H1 (cell line): ENCODE measurements around the gene UNC79. TPM values are rescaled to one million over a fixed set of nuclear protein-coding genes. Genes with fewer than 3 reads are reported as not detected.

ENCODE experiments used
- CHD1 ChIP-seq: IDR thresholded peaks from 2 replicates; pipeline ENCODE4 v1.6.1; 2012; ENCODE audit warnings: low read depth, low read length, improper control_type of control experiment
- CHD2 ChIP-seq: IDR thresholded peaks from 2 replicates; pipeline ENCODE4 v1.6.1; 2012; ENCODE audit warnings: low read length, improper control_type of control experiment
- CHD7 ChIP-seq: fragments of 300-600 bp; sonication (generic); IDR thresholded peaks from 2 replicates; pipeline ENCODE4 v1.7.1; 2012; ENCODE audit warnings: low read length, moderate library complexity, mild to moderate bottlenecking, inconsistent platforms; ENCODE audit not compliant: insufficient replicate concordance
- GTF2F1 ChIP-seq: IDR thresholded peaks from 2 replicates; pipeline ENCODE4 v1.6.1; 2012; ENCODE audit warnings: low read depth, low read length, improper control_type of control experiment, borderline replicate concordance
- HDAC6 ChIP-seq: IDR thresholded peaks from one replicate; pipeline ENCODE4 v1.7.1; 2012; ENCODE audit warnings: low read depth, mild to moderate bottlenecking, inconsistent platforms, low read length, moderate library complexity
- JUN ChIP-seq: IDR thresholded peaks from 2 replicates; pipeline ENCODE4 v1.6.1; 2011; ENCODE audit warnings: low read depth, mild to moderate bottlenecking, improper control_type of control experiment, low read length
- POLR2A ChIP-seq, 2 experiments: IDR thresholded peaks; 1 replicate in 1 of 2; 2 replicates in 1 of 2; pipeline ENCODE4 v1.6.1; 2011; ENCODE audit warnings: low read depth in 2 of 2, low read length in 2 of 2, mild to moderate bottlenecking in 2 of 2; ENCODE audit errors: control extremely low read depth in 1 of 2
- RFX5 ChIP-seq: IDR thresholded peaks from 2 replicates; pipeline ENCODE4 v1.6.1; 2011; ENCODE audit warnings: low read depth, low read length, improper control_type of control experiment, borderline replicate concordance
- SAP30 ChIP-seq: fragments of 300-600 bp; sonication (generic); IDR thresholded peaks from 2 replicates; pipeline ENCODE4 v1.7.1; 2012; ENCODE audit warnings: low read length, moderate library complexity, mild to moderate bottlenecking, inconsistent platforms; ENCODE audit not compliant: insufficient read depth, insufficient replicate concordance
- SIX5 ChIP-seq: IDR thresholded peaks from 2 replicates; pipeline ENCODE4 v1.6.1; 2011; ENCODE audit warnings: mild to moderate bottlenecking, low read depth, low read length
- SP2 ChIP-seq: IDR thresholded peaks from 2 replicates; pipeline ENCODE4 v1.6.1; 2012; ENCODE audit warnings: mild to moderate bottlenecking, low read length, inconsistent platforms
- TAF7 ChIP-seq: optimal IDR thresholded peaks from 2 replicates; pipeline ENCODE3; 2011; ENCODE audit warnings: low read depth, mild to moderate bottlenecking, inconsistent platforms, low read length, moderate library complexity, borderline replicate concordance
- polyA plus RNA-seq, 7 experiments: library from polyadenylated mRNA; depleted of rRNA in 3 of 7; stranded (reverse) in 5 of 7; unstranded in 2 of 7; fragments of >200 nt in 5 of 7; fragments of 200-250 nt in 2 of 7; gene quantifications; 1 replicate in 5 of 7; 2 replicates in 1 of 7; 4 replicates in 1 of 7; pipeline versions ENCODE4 v1.2.1 to v1.2.3, GENCODE V29; 2011 to 2013; ENCODE audit warnings: missing spikeins in 2 of 7, mixed read lengths in 2 of 7
- total RNA-seq: library from RNA; stranded (reverse); fragmentation: NEBNext Ultra II Directional; extraction: Animal tissue kit (Norgen Biotek cat#: 25700); gene quantifications from 2 replicates; pipeline ENCODE4 v1.2.1, GENCODE V29; 2021

UNC79 gene
- total and polyA plus RNA-seq, 2 of the 8 experiments (the other 6 are each of a cell fraction or from before 2014, with no cell fraction given) = 1.8 to 2.3 TPM

- no peak for TF ChIP-seq CHD7
- no peak for TF ChIP-seq CHD2
- no peak for TF ChIP-seq SP2
- no peak for TF ChIP-seq CHD1
- no peak for TF ChIP-seq RFX5
- TF ChIP-seq HDAC6 = no peak
- no peak for TF ChIP-seq SAP30
- TF ChIP-seq SIX5 = no peak
- no peak for TF ChIP-seq JUN
- TF ChIP-seq GTF2F1 = no peak
- no peak for TF ChIP-seq POLR2A (IDR thresholded peaks at IDR 0.05; ENCODE audit: control extremely low read depth in 1 of 2, low read depth in 2 of 2, low read length in 2 of 2)
- TF ChIP-seq TAF7 = no peak
Measured at GRCh38 chr14:93481758-93482157, 51.0 kb downstream of the UNC79 start (continued).
